Hepatocyte (in vitro differentiated cells): ENCODE measurements around the gene KIF5B. TPM values are rescaled to one million over a fixed set of nuclear protein-coding genes. Genes with fewer than 3 reads are reported as not detected.
"Not testable (repeated sequence)": the region's sequence is repeated elsewhere in the genome, so short reads cannot be mapped to it uniquely, and the experiment has no call there.

Experiments
- DNase-seq: peaks from one replicate; pipeline ENCODE4 v3.0.0-alpha.2; 2016; ENCODE audit warnings: low spot score
- H2AFZ ChIP-seq: fragments of 200-600 bp; sonication (generic); 2 replicates; pipeline ENCODE4 v1.6.0; 2016; ENCODE audit warnings: antibody characterized with exemption, mild to moderate bottlenecking
- H3K27ac ChIP-seq: fragments of 200-600 bp; sonication (generic); 2 replicates; pipeline ENCODE4 v1.5.1; 2016; ENCODE audit warnings: mild to moderate bottlenecking
- H3K27me3 ChIP-seq: fragments of 200-600 bp; sonication (generic); 2 replicates; pipeline ENCODE4 v1.6.1; 2016
- H3K36me3 ChIP-seq: fragments of 200-600 bp; sonication (generic); replicated peaks from 2 replicates; pipeline ENCODE4 v1.5.1; 2016; ENCODE audit warnings: low read depth; ENCODE audit not compliant: insufficient read depth
- H3K4me1 ChIP-seq: fragments of 200-600 bp; sonication (generic); 2 replicates; pipeline ENCODE4 v1.5.1; 2016; ENCODE audit warnings: mild to moderate bottlenecking, moderate library complexity; ENCODE audit not compliant: insufficient read depth
- H3K4me2 ChIP-seq: fragments of 200-600 bp; sonication (generic); 2 replicates; pipeline ENCODE4 v1.6.0; 2016
- H3K4me3 ChIP-seq: fragments of 200-600 bp; sonication (generic); 2 replicates; pipeline ENCODE4 v1.5.1; 2016; ENCODE audit warnings: mild to moderate bottlenecking
- H3K79me2 ChIP-seq: fragments of 200-600 bp; sonication (generic); 2 replicates; pipeline ENCODE4 v1.6.0; 2017; ENCODE audit warnings: mild to moderate bottlenecking
- H3K9me2 ChIP-seq: fragments of 200-600 bp; sonication (generic); replicated peaks from 2 replicates; pipeline ENCODE4 v1.6.0; 2017; ENCODE audit warnings: mild to moderate bottlenecking; ENCODE audit not compliant: insufficient read depth
- H3K9me3 ChIP-seq: fragments of 200-600 bp; sonication (generic); 2 replicates; pipeline ENCODE4 v1.5.1; 2016; ENCODE audit warnings: low read depth, mild to moderate bottlenecking
- H4K20me1 ChIP-seq: fragments of 200-600 bp; sonication (generic); 2 replicates; pipeline ENCODE4 v1.6.0; 2016; ENCODE audit warnings: mild to moderate bottlenecking; ENCODE audit not compliant: insufficient read depth, poor library complexity, severe bottlenecking
- CTCF ChIP-seq: fragments of 200-600 bp; sonication (generic); IDR thresholded peaks from 2 replicates; pipeline ENCODE4 v1.5.1; 2016; ENCODE audit warnings: antibody characterized with exemption, mild to moderate bottlenecking; ENCODE audit not compliant: poor library complexity
- EZH2 ChIP-seq: fragments of 200-600 bp; sonication (generic); IDR thresholded peaks from 2 replicates; pipeline ENCODE4 v1.6.1; 2016; ENCODE audit warnings: antibody characterized with exemption, mild to moderate bottlenecking, borderline replicate concordance
- EZH2phosphoT487 ChIP-seq: fragments of 200-600 bp; sonication (generic); IDR thresholded peaks from one replicate; pipeline ENCODE4 v1.6.1; 2018; ENCODE audit warnings: antibody characterized with exemption, mild to moderate bottlenecking, low read depth, moderate library complexity; ENCODE audit not compliant: unreplicated experiment, severe bottlenecking
- WGBS: methylation state at CpG from one replicate; pipeline ENCODE4 v1.1.6; 2016; ENCODE audit warnings: low lambda C conversion rate; ENCODE audit errors: missing lambda C conversion rate; 5-methylcytosine and 5-hydroxymethylcytosine counted together
- polyA plus RNA-seq: library from polyadenylated mRNA; unstranded; fragments of >200 nt; fragmentation: Nextera tagmentation; extraction: Ambion mirVana; gene quantifications from 2 replicates; pipeline ENCODE4 v1.2.1, GENCODE V29; 2016
- total RNA-seq: library from RNA; depleted of rRNA; stranded (reverse); fragments of >200 nt; gene quantifications from 2 replicates; pipeline ENCODE4 v1.2.3, GENCODE V29; 2014

Gene KIF5B
- total and polyA plus RNA-seq, 2 experiments from 2014 or later: 51.6 to 141 TPM

DNA sequence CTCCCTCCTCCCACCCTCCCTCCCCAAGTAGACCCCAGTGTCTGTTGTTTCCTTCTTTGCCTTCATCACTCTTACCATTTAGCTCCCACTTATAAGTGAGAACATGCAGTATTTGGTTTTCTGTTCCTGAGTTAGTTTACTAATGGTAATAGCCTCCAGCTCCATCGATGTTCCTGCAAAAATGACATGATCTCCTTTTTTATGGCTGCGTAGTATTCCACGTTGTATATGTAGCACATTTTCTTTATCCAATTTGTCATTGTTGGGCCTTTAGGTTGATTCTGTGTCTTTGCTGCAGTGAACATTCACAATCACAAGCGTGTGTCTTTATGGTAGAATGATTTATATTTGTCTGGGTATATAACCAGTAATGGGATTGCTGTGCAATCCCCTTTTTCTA is 75.8 kb downstream of the KIF5B start:
- WGBS: 99% methylated on average over 4 of the region's 4 CpGs
- Histone ChIP-seq H3K4me2 (no peak overlapping the region), H3K4me3 (no peak overlapping the region), H4K20me1 (no peaks in the 10 kb centered on the region), H3K27ac (no peak overlapping the region), H3K79me2 (no peaks in the 10 kb centered on the region), H3K9me2 (no peaks in the 10 kb centered on the region), H3K36me3 (no peaks in the 10 kb centered on the region), H3K9me3 (no peaks in the 10 kb centered on the region), H2AFZ (no peak overlapping the region), H3K27me3 (no peaks in the 10 kb centered on the region), H3K4me1 (no peaks in the 10 kb centered on the region)
- DNase-seq: no peak
- no peak for TF ChIP-seq EZH2
- TF ChIP-seq CTCF: no peak
- TF ChIP-seq EZH2phosphoT487: no peak

- H3K4me1 ChIP-seq, H3K4me3 ChIP-seq, H3K79me2 ChIP-seq, H3K9me2 ChIP-seq, DNase-seq, H3K27ac ChIP-seq, H3K36me3 ChIP-seq, H3K4me2 ChIP-seq, H4K20me1 ChIP-seq, H3K27me3 ChIP-seq, H2AFZ ChIP-seq, H3K9me3 ChIP-seq: not testable (repeated sequence)
- WGBS: 98% methylated on average over 9 of the region's 19 CpGs
Observed at GRCh38 chr10:31979071-31979470, 77.2 kb downstream of the KIF5B start.

GRCh38 chr10:31978156-31978483 is 78.1 kb downstream of the KIF5B start:
- Histone ChIP-seq H3K4me2 (no peak overlapping the region), H3K79me2 (no peaks in the 10 kb centered on the region), H3K9me2 (no peaks in the 10 kb centered on the region), H4K20me1 (no peaks in the 10 kb centered on the region), H3K27ac (no peak overlapping the region), H3K9me3 (no peaks in the 10 kb centered on the region), H2AFZ (no peak overlapping the region), H3K4me3 (no peak overlapping the region), H3K27me3 (no peaks in the 10 kb centered on the region), H3K36me3 (no peaks in the 10 kb centered on the region), H3K4me1 (no peaks in the 10 kb centered on the region)
- TF ChIP-seq EZH2phosphoT487 (no peak), EZH2 (no peak), CTCF (no peak)
- no peak for DNase-seq
- 100% methylated on average over 2 of the region's 2 CpGs for WGBS

- Histone ChIP-seq H4K20me1 (no peaks in the 10 kb centered on the region), H3K27me3 (no peaks in the 10 kb centered on the region), H3K36me3 (no peaks in the 10 kb centered on the region), H3K4me3 (no peak overlapping the region), H3K27ac (no peak overlapping the region), H3K9me2 (no peaks in the 10 kb centered on the region), H2AFZ (no peak overlapping the region), H3K4me2 (no peak overlapping the region), H3K4me1 (no peaks in the 10 kb centered on the region), H3K9me3 (no peaks in the 10 kb centered on the region), H3K79me2 (no peaks in the 10 kb centered on the region)
- no peak for TF ChIP-seq EZH2
- WGBS: 80% methylated on average over 5 of the region's 5 CpGs
- no peak for DNase-seq
Observed at GRCh38 chr10:31977440-31978155, 78.6 kb downstream of the KIF5B start.
